Activated CD8-positive, alpha-beta T cell treated with anti-CD3 and anti-CD28 coated beads, Interleukin-2, amount 10 ng/mL, durations not matched to agents 7 days and 5 days (primary cell): ENCODE results near the gene CTAGE6. TPM values are rescaled to one million over a fixed set of nuclear protein-coding genes. Genes with fewer than 3 reads are reported as not detected.
"Not testable (repeated sequence)": the region's sequence is repeated elsewhere in the genome, so short reads cannot be mapped to it uniquely, and the experiment has no call there.

ENCODE experiments used
- ATAC-seq: fragments of 150-1000 bp; cut with Tn5 transposase; one replicate; pipeline ENCODE4 v1.10.0; 2021; ENCODE audit warnings: moderate library complexity
- CTCF ChIA-PET: fragments of 350-600 bp; sonication (Branson Sonifier 250); formaldehyde crosslinking; loops from one replicate; lab custom pipeline; 2021; ENCODE audit warnings: antibody characterized with exemption; lab: Charles Lee
- POLR2A ChIA-PET: fragments of 350-600 bp; sonication (Branson Sonifier 250); formaldehyde crosslinking; loops from one replicate; lab custom pipeline; 2021; ENCODE audit warnings: antibody characterized with exemption; lab: Charles Lee
- DNase-seq: peaks from one replicate; pipeline ENCODE4 v3.0.0-alpha.2; 2020
- H3K27ac Mint-ChIP-seq: one replicate; pipeline ENCODE4 v1.8.0; 2021; ENCODE audit warnings: mild to moderate bottlenecking, mixed read lengths
- H3K27me3 Mint-ChIP-seq: one replicate; pipeline ENCODE4 v1.8.0; 2021; ENCODE audit warnings: low read depth, mixed read lengths
- H3K36me3 Mint-ChIP-seq: one replicate; pipeline ENCODE4 v1.8.0; 2021; ENCODE audit warnings: low read depth, mixed read lengths
- H3K4me1 Mint-ChIP-seq: one replicate; pipeline ENCODE4 v1.8.0; 2021; ENCODE audit warnings: low read depth, mixed read lengths
- H3K4me3 Mint-ChIP-seq: one replicate; pipeline ENCODE4 v1.8.0; 2021; ENCODE audit warnings: mild to moderate bottlenecking, mixed read lengths
- H3K9me3 Mint-ChIP-seq: one replicate; pipeline ENCODE4 v1.8.0; 2022; ENCODE audit warnings: mixed read lengths; ENCODE audit not compliant: insufficient read depth
- total RNA-seq, 2 experiments: library from RNA; stranded (reverse); gene quantifications; one replicate each; pipeline ENCODE4 v1.2.3, GENCODE V29; 2021

The CTAGE6 gene, protein sequence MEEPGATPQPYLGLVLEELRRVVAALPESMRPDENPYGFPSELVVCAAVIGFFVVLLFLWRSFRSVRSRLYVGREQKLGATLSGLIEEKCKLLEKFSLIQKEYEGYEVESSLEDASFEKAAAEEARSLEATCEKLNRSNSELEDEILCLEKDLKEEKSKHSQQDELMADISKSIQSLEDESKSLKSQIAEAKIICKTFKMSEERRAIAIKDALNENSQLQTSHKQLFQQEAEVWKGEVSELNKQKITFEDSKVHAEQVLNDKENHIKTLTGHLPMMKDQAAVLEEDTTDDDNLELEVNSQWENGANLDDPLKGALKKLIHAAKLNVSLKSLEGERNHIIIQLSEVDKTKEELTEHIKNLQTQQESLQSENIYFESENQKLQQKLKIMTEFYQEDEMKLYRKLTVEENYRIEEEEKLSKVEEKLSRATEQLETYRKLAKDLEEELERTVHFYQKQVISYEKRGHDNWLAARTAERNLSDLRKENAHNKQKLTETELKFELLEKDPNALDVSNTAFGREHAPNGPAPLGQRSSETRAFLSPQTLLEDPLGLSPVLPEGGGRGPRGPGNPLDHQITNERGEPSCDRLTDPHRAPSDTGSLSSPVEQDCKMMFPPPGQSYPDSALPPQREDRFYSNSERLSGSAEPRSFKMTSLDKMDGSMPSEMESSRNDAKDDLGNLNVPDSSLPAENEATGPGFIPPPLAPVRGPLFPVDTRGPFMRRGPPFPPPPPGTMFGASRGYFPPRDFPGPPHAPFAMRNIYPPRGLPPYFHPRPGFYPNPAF
- 1 to 10 TPM in 1 of 2 experiments, under 1 TPM in 1; 0.44 to 1.2 TPM for total RNA-seq

DNA sequence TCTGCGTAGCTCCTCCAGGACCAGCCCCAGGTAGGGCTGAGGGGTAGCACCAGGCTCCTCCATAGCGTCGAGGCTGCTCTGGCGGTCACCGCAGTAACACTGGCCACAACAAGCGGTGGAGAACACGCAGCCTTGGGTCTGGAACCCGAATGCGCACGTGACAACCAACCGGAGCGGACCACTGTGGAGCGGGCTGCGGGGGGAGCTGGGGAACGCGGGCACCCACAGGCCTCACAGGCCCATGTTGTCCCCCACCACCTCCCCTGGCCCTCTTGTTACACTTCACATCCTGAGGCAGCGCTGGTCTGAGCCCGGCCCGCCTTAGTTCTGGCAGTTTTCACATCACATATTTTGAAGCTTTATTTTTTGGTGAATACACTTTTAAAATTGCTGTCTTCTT is at the start of gene CTAGE6:
TSS of gene CTAGE6 (minus strand) at position 101 of the 400 bp plus-strand sequence. CDS start at position 63, 38 bp downstream.
- H3K4me1 Mint-ChIP-seq, result not testable (repeated sequence)

DNA sequence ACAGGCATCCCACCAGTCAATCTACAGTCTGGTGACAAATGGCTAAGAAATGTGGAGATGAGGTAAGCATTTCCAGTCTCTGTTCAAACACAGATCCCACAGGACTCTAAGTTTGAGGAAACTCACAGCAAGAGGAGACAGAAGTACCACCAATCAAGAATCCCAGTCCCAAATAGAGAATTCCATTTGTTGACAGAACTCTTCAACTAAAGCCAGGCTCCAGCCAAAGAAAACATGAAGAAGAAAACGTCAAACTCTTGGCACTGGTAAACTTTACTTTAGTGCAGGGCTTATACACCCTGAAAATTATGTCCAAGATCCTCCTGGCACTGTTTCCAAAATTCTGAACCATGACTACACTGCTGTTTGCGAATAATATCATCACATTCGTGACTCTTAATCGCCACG is 49.2 kb upstream of the CTAGE6 start:
- H3K27ac Mint-ChIP-seq, H3K9me3 Mint-ChIP-seq, H3K27me3 Mint-ChIP-seq, H3K4me3 Mint-ChIP-seq, ATAC-seq, H3K36me3 Mint-ChIP-seq, DNase-seq, H3K4me1 Mint-ChIP-seq, POLR2A ChIA-PET, CTCF ChIA-PET: not testable (repeated sequence)

More for the DNA sequence above, at the start of gene CTAGE6:
- H3K9me3 Mint-ChIP-seq, H3K4me3 Mint-ChIP-seq, ATAC-seq, H3K27me3 Mint-ChIP-seq, H3K36me3 Mint-ChIP-seq, DNase-seq, H3K27ac Mint-ChIP-seq, POLR2A ChIA-PET, CTCF ChIA-PET: not testable (repeated sequence)

DNA sequence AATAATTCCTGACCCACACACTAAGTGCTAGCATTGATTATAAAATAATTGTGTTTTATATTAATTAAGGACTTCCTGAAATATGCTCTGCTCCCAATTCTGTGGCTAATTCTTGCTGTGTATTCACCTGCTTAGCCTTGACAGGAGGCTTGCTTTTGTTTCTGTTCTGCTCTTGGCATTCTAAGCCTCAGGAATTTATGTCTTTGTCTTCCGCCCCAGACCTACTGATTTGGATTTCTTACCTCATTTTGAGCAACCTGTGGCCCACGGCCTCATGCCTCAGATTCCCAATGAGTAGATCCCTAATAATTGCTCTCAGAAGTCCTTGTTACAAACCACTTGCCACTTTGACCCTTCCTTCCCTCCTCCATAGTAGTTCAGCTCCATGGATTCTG is 40.4 kb upstream of the CTAGE6 start:
- DNase-seq, ATAC-seq, POLR2A ChIA-PET, H3K4me1 Mint-ChIP-seq, H3K27ac Mint-ChIP-seq, H3K36me3 Mint-ChIP-seq, H3K9me3 Mint-ChIP-seq, CTCF ChIA-PET, H3K27me3 Mint-ChIP-seq, H3K4me3 Mint-ChIP-seq: not testable (repeated sequence)

DNA sequence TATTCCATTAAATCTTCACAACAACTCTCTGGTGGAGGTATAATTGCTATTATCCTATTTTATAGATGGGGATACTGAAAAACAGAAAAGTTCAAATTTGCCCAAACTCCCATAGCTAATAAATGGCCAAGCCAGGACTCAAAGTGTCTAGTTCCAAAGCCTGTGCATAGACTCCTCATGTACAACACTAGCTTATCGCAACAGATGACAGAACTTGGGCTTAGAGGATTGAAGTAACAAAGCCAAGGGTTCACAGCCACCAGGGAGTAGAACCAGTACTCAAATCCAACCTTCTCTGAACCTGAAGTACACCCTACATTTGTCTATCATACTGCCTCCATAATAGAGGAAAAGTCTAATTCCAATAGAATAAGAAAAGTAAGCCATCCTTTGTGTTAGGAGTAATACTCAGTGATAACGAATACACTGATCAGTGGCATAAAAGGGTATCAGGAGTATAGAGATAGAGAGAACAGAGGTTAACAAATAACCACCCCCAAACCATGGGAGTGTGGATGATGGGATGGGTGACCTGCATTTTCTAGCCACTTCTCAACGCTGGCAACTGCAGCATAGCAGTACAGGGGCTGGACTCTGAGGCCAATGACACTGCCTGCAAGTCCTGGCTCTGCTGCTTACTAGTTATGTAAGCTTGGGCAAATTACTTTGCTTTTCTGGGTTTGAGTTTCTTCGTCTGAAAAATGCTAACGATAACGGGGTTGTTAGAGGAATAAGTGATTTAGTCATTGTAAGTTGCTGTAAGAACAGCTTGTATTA is 39.8 kb upstream of the CTAGE6 start:
- H3K4me3 Mint-ChIP-seq, H3K36me3 Mint-ChIP-seq, H3K9me3 Mint-ChIP-seq, H3K27me3 Mint-ChIP-seq, H3K4me1 Mint-ChIP-seq, POLR2A ChIA-PET, H3K27ac Mint-ChIP-seq, ATAC-seq, CTCF ChIA-PET: not testable (repeated sequence)
- peak; percentile 5 for DNase-seq

DNA sequence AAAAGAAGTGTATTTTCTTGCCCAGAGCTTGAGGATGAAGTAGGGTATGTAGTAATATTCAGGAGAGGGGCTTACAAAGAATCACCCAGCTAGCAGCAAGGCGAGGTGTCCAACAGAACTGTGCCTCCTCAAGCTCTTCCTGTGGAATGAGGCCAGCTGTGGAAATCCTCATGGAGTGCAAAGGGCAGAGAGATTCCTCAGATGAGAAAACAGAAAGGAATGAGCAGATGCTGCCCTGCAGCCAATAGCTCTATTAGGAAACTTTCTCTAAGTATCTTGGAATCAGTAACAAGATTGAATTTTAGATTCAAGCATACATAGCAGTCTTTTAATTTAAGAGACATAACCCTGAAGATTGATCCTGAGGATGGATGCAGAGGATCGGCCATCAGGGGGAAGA is 38.2 kb upstream of the CTAGE6 start:
- H3K9me3 Mint-ChIP-seq, CTCF ChIA-PET, POLR2A ChIA-PET, H3K27ac Mint-ChIP-seq, H3K4me1 Mint-ChIP-seq, ATAC-seq, H3K27me3 Mint-ChIP-seq, H3K36me3 Mint-ChIP-seq, DNase-seq, H3K4me3 Mint-ChIP-seq: not testable (repeated sequence)

DNA sequence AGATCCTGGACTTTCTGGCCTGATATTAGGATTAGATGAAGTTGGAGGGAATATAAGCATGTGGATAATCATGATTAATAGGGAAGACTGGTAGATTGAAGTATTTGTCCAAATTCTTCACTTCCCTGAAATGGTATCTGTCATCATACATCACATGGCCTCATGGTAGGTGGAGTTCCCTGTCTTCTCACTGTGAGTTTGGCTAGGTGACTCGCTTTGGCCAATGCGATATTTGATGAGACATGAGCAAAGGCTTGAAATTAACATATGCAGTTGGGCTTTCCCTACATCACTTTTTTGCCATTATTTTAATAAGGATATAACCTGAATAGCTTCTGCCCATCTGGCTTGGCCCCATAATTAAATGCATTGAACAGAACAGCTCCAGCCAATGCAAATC is 35.1 kb upstream of the CTAGE6 start:
- not testable (repeated sequence) for H3K27ac Mint-ChIP-seq, DNase-seq

DNA sequence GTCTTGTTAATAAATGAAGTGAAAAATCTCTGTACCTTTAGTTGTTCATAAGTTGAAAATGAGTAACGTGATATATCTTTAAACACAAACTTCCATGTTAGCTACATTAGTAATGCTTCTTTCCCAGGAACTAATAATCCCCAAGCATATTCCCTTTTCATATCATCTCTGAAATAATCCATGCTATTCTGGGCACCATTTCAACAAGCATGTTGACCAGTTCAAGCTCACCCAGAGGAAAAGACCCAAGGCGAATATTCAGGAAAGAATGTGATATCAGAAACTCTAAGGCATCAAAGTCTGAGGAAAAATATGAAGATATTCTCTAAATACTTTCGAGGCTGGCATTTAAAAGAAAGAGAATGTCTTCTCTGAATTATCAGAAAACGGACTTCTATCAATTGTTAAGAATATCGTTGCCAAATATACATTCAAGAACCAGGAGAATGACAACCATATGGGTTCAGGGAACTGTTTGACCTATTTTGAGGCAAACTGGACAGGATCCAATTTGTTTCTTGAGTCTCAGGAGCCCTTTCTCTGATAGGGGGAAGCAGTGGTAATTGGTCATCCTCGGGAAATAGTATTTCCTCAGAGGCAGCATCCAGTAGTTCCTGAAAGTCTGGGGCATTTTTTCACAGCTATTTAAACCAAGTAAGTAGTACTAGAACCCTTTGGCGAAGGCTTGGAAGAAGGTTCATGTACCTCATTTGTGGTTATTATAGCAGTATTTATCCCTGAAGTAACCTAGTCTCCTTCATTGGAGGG is 28.1 kb upstream of the CTAGE6 start:
- H3K4me1 Mint-ChIP-seq, ATAC-seq, H3K27me3 Mint-ChIP-seq, CTCF ChIA-PET, H3K9me3 Mint-ChIP-seq, H3K36me3 Mint-ChIP-seq, POLR2A ChIA-PET, H3K27ac Mint-ChIP-seq, DNase-seq, H3K4me3 Mint-ChIP-seq: not testable (repeated sequence)

More for the DNA sequence above, 35.1 kb upstream of the CTAGE6 start:
- H3K9me3 Mint-ChIP-seq, H3K36me3 Mint-ChIP-seq, H3K4me3 Mint-ChIP-seq, H3K4me1 Mint-ChIP-seq, H3K27me3 Mint-ChIP-seq, CTCF ChIA-PET, ATAC-seq, POLR2A ChIA-PET: not testable (repeated sequence)

DNA sequence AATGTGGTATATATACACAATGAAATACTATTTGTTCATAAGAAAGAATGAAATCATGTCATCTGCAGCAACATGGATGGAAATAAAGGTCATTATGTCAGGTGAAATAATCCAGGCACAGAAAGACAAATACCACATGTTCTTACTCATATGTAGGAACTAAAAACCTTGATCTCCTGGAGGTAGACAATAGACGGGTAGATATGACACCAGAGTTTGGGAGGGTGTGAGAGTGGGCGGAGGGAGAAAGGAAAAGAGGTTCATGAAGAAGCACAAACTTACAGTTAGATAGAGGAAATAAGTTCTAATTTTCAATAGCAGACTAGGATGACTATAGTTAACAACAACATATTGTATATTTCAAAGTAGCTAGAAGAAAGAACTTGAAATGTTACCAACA is 22.1 kb upstream of the CTAGE6 start:
- ATAC-seq, H3K27ac Mint-ChIP-seq, H3K4me3 Mint-ChIP-seq, H3K9me3 Mint-ChIP-seq, H3K27me3 Mint-ChIP-seq, H3K36me3 Mint-ChIP-seq, DNase-seq, CTCF ChIA-PET, POLR2A ChIA-PET, H3K4me1 Mint-ChIP-seq: not testable (repeated sequence)

DNA sequence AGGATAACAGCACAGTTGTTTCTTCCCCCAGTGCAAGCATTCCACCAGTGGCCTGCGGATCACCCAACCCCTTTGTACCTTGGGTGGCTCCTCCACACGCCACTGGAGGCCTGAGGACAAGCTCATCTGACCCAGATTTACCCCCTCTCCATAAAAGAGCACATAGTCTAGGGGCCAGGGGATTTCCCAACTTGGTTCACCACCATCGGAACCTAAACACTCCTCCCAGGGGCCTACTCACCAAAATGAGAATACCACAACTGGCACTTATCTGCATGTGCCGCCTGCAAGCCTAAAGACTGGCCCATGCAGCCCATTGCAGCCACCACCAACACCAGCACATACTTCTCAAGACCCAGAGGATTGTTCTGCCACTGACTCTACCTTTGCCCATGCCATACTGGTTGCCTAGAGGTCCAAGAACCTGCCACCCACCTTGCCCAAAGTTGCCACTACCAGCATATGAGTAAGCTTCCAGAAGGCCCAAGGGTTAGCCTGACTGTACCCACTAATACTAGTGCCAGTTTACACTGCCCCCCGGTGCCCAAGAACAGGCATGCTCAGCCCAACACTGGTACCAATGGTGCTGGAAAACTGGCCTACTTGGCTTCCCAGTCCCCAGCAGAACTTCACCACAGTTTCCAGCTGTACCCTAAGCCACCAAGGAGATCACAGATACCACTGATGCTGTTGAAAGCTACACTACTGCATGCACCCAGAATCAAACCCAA is 15.4 kb upstream of the CTAGE6 start:
- H3K4me3 Mint-ChIP-seq, H3K36me3 Mint-ChIP-seq, H3K4me1 Mint-ChIP-seq, POLR2A ChIA-PET, CTCF ChIA-PET, DNase-seq, H3K27me3 Mint-ChIP-seq, H3K9me3 Mint-ChIP-seq, H3K27ac Mint-ChIP-seq, ATAC-seq: not testable (repeated sequence)

DNA sequence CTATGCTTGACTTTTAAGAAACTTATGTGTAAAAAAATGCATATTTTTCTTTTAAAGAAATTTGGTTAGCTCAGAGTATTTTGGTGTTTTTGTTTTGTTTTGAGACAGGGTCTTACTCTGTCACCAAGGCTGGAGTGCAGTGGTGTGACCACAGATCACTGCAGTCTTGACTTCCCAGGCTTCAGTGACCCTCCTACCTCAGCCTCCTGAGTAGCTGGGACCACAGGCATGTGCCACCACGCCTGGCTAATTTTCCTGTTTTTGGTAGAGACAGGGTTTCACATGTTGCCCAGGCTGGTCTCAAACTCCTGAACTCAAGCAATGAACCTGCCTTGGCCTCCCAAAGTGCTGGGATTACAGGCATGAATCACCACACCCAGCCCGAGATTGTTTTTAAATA is 10.0 kb upstream of the CTAGE6 start:
- POLR2A ChIA-PET, H3K4me3 Mint-ChIP-seq, H3K4me1 Mint-ChIP-seq, H3K27me3 Mint-ChIP-seq, DNase-seq, H3K27ac Mint-ChIP-seq, H3K9me3 Mint-ChIP-seq, H3K36me3 Mint-ChIP-seq, CTCF ChIA-PET, ATAC-seq: not testable (repeated sequence)

DNA sequence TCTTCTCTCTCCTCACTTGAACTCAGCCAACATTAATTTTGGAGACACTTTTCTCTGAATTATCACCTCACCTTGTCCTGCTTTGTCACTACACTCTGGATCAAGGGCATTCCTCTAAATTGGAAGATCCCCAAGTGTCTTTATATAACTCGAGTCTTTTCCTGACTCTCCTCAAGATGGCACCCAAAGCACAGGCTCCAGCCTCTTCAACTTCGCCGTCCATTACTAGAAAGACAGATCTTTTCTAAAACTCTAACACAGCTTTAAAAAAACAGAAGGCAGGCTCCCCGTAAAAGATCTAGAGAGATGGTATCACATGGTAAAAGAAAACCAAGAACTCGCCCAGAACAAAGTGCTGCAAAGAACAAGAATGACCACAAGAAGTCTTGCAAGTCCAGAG is 8.2 kb upstream of the CTAGE6 start:
- H3K36me3 Mint-ChIP-seq, ATAC-seq, DNase-seq, H3K4me1 Mint-ChIP-seq, H3K9me3 Mint-ChIP-seq, CTCF ChIA-PET, H3K27me3 Mint-ChIP-seq, H3K4me3 Mint-ChIP-seq, H3K27ac Mint-ChIP-seq, POLR2A ChIA-PET: not testable (repeated sequence)
